ENCODE measurements around the gene GFM1.

GRCh38 chr3:158663832-158664231 lies 19.5 kb downstream of the GFM1 start:
- TF ChIP-seq POLR2AphosphoS5 (IDR thresholded peaks at IDR 0.05; ENCODE audit: low read depth) (no peak), EZH2 (IDR thresholded peaks at IDR 0.05; ENCODE audit: low read depth, unreplicated experiment) (no peak)
